ENCODE data around the gene SERPINB5.

GRCh38 chr18:63446266-63446665 is 30.5 kb upstream of the SERPINB5 start:
- TF ChIP-seq CTCF (IDR thresholded peaks at IDR 0.05; ENCODE audit: poor library complexity): no peak
- TF ChIP-seq EZH2 (IDR thresholded peaks at IDR 0.05; ENCODE audit: borderline replicate concordance): no peak
- TF ChIP-seq EZH2phosphoT487 (IDR thresholded peaks at IDR 0.05; ENCODE audit: low read depth, severe bottlenecking, unreplicated experiment): no peak
